IPS DF 6.9 (cell line): ENCODE data around the gene ZFPM1.

Experiments used
- DNase-seq: peaks from one replicate; pipeline ENCODE4 v3.0.0-alpha.2; 2013; ENCODE audit warnings: low read depth, low spot score
- H3K27ac ChIP-seq: one replicate; pipeline ENCODE4 v1.5.1; 2013; ENCODE audit warnings: low read length, control low read depth
- H3K27me3 ChIP-seq: 2 replicates; pipeline ENCODE4 v1.6.1; 2013; ENCODE audit warnings: mild to moderate bottlenecking, low read length; ENCODE audit not compliant: control insufficient read depth, insufficient read depth
- H3K36me3 ChIP-seq: 2 replicates; pipeline ENCODE4 v1.6.1; 2013; ENCODE audit warnings: low read length; ENCODE audit not compliant: control insufficient read depth, insufficient read depth
- H3K4me1 ChIP-seq: 2 replicates; pipeline ENCODE4 v1.6.1; 2013; ENCODE audit warnings: low read length; ENCODE audit not compliant: control insufficient read depth, insufficient read depth
- H3K4me3 ChIP-seq: 2 replicates; pipeline ENCODE4 v1.5.1; 2013; ENCODE audit warnings: mild to moderate bottlenecking, low read length
- H3K9me3 ChIP-seq: 2 replicates; pipeline ENCODE4 v1.6.1; 2013; ENCODE audit warnings: low read length, inconsistent platforms; ENCODE audit not compliant: control insufficient read depth, insufficient read depth
- WGBS: extraction: QIAGEN DNeasy Blood & Tissue Kit; methylation state at CpG from one replicate; pipeline ENCODE4 v1.1.7; 2013; ENCODE audit warnings: mixed read lengths, missing lambda C conversion rate; ENCODE audit not compliant: insufficient read length, insufficient coverage; 5-methylcytosine and 5-hydroxymethylcytosine counted together

Gene ZFPM1

GRCh38 chr16:88473666-88474534 is 20.8 kb downstream of the ZFPM1 start:
- no peak overlapping the region for H3K27ac ChIP-seq
- no peaks in the 10 kb centered on the region for H3K9me3 ChIP-seq
- no CpG with 5 or more reads among the region's 43 CpGs for whole genome bisulfite sequencing
- no peaks in the 10 kb centered on the region for H3K36me3 ChIP-seq
- H3K4me3 ChIP-seq = no peak overlapping the region
- no peak for DNase-seq
- peaks cover 1% of the 10 kb centered on the region for H3K4me1 ChIP-seq
- no peaks in the 10 kb centered on the region for H3K27me3 ChIP-seq

GRCh38 chr16:88475037-88475436 is 22.0 kb downstream of the ZFPM1 start:
- Histone ChIP-seq H3K4me3 (no peak overlapping the region), H3K36me3 (no peaks in the 10 kb centered on the region), H3K27ac (no peak overlapping the region), H3K4me1 (no peaks in the 10 kb centered on the region; the same call in 1 of the 2 replicates), H3K27me3 (no peaks in the 10 kb centered on the region), H3K9me3 (no peaks in the 10 kb centered on the region)
- no peak for DNase-seq
- WGBS = no CpG with 5 or more reads among the region's 13 CpGs

- Histone ChIP-seq H3K27ac (no peak overlapping the region), H3K9me3 (no peaks in the 10 kb centered on the region), H3K4me3 (no peak overlapping the region), H3K27me3 (no peaks in the 10 kb centered on the region), H3K4me1 (no peaks in the 10 kb centered on the region; the same call in 1 of the 2 replicates), H3K36me3 (no peaks in the 10 kb centered on the region)
- no CpG with 5 or more reads among the region's 14 CpGs for WGBS
- no peak for DNase-seq
These were observed 23.1 kb downstream of the ZFPM1 start for GRCh38 chr16:88476203-88476602.

- H3K4me1 ChIP-seq = no peaks in the 10 kb centered on the region; the same call in 1 of the 2 replicates
- no peaks in the 10 kb centered on the region for H3K36me3 ChIP-seq
- H3K9me3 ChIP-seq = no peaks in the 10 kb centered on the region
- H3K27ac ChIP-seq = no peak overlapping the region
- WGBS = no CpG with 5 or more reads among the region's 26 CpGs
- no peak overlapping the region for H3K4me3 ChIP-seq
- no peaks in the 10 kb centered on the region for H3K27me3 ChIP-seq
- DNase-seq = no peak
These were observed 23.8 kb downstream of the ZFPM1 start for GRCh38 chr16:88476817-88477397.

- no CpG with 5 or more reads among the region's 27 CpGs for WGBS
These were observed 24.8 kb downstream of the ZFPM1 start for GRCh38 chr16:88477631-88478519.

GRCh38 chr16:88478889-88479792 is 26.1 kb downstream of the ZFPM1 start:
- Histone ChIP-seq H3K36me3 (no peaks in the 10 kb centered on the region), H3K27ac (no peak overlapping the region), H3K27me3 (no peaks in the 10 kb centered on the region), H3K9me3 (no peaks in the 10 kb centered on the region), H3K4me3 (no peak overlapping the region), H3K4me1 (peaks cover 3% of the 10 kb centered on the region; the same call in 1 of the 2 replicates)
- DNase-seq = no peak
- WGBS = no CpG with 5 or more reads among the region's 39 CpGs

More at GRCh38 chr16:88477631-88478519, 24.8 kb downstream of the ZFPM1 start:
- H3K4me3 ChIP-seq = no peak overlapping the region
- peaks cover 3% of the 10 kb centered on the region; the same call in 1 of the 2 replicates for H3K4me1 ChIP-seq
- no peaks in the 10 kb centered on the region for H3K36me3 ChIP-seq
- no peaks in the 10 kb centered on the region for H3K9me3 ChIP-seq
- H3K27ac ChIP-seq = no peak overlapping the region
- no peaks in the 10 kb centered on the region for H3K27me3 ChIP-seq
- no peak for DNase-seq

GRCh38 chr16:88479793-88480760 is 27.0 kb downstream of the ZFPM1 start:
- Histone ChIP-seq H3K4me3 (no peak overlapping the region), H3K4me1 (peaks cover 3% of the 10 kb centered on the region; the same call in 1 of the 2 replicates), H3K27ac (no peak overlapping the region), H3K36me3 (no peaks in the 10 kb centered on the region), H3K27me3 (no peaks in the 10 kb centered on the region), H3K9me3 (no peaks in the 10 kb centered on the region)
- no peak for DNase-seq
- 100% methylated on average over 4 of the region's 28 CpGs for WGBS

- no peaks in the 10 kb centered on the region for H3K9me3 ChIP-seq
- H3K4me1 ChIP-seq = peaks cover 3% of the 10 kb centered on the region; the same call in 1 of the 2 replicates
- no peaks in the 10 kb centered on the region for H3K27me3 ChIP-seq
- H3K27ac ChIP-seq = no peak overlapping the region
- DNase-seq = no peak
- no CpG with 5 or more reads among the region's 19 CpGs for WGBS
- no peaks in the 10 kb centered on the region for H3K36me3 ChIP-seq
- no peak overlapping the region for H3K4me3 ChIP-seq
These were observed 27.7 kb downstream of the ZFPM1 start for GRCh38 chr16:88480829-88481228.

- H3K4me3 ChIP-seq = no peak overlapping the region
- no peaks in the 10 kb centered on the region for H3K36me3 ChIP-seq
- no CpG with 5 or more reads among the region's 9 CpGs for WGBS
- H3K9me3 ChIP-seq = no peaks in the 10 kb centered on the region
- no peak for DNase-seq
- no peaks in the 10 kb centered on the region for H3K27me3 ChIP-seq
- H3K4me1 ChIP-seq = peaks cover 3% of the 10 kb centered on the region; the same call in 1 of the 2 replicates
- H3K27ac ChIP-seq = no peak overlapping the region
These were observed 28.8 kb downstream of the ZFPM1 start for GRCh38 chr16:88481851-88482250.
